ENCODE data around the gene BRF1.
A peak's percentile ranks its signal among the peaks of the same experiment; 100 is the strongest.

Gene BRF1, protein sequence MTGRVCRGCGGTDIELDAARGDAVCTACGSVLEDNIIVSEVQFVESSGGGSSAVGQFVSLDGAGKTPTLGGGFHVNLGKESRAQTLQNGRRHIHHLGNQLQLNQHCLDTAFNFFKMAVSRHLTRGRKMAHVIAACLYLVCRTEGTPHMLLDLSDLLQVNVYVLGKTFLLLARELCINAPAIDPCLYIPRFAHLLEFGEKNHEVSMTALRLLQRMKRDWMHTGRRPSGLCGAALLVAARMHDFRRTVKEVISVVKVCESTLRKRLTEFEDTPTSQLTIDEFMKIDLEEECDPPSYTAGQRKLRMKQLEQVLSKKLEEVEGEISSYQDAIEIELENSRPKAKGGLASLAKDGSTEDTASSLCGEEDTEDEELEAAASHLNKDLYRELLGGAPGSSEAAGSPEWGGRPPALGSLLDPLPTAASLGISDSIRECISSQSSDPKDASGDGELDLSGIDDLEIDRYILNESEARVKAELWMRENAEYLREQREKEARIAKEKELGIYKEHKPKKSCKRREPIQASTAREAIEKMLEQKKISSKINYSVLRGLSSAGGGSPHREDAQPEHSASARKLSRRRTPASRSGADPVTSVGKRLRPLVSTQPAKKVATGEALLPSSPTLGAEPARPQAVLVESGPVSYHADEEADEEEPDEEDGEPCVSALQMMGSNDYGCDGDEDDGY

DNA sequence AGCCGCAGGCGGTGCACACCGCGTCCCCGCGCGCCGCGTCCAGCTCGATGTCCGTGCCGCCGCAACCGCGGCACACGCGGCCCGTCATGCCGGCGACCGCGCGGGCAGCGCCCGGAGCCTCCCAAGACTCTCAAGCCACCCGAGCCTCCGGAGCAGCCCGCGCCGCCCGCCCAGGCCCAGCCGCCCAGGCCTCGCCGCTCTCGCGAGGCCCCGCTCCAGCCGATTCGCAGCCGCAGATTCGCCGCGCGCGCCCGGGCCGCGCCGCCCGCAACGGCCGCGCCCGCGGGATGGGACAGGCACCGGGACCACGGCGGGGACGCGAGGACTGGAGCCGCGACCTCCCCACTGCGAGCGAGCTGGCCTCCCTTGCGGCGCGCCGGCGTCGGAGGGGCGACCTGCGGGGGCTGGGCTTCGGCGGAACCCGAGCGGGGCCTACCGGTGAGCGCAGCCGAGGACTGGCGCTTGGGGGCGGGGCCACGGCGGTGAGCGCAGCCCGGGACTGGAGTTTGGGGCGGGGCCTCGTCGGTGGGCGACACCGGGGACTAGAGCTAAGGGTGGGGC is at the start of gene BRF1:
Gene BRF1 (minus strand): TSS at position 460 of the 561 bp plus-strand sequence. CDS start 372 bp downstream, at position 88.
- H3K27ac Mint-ChIP-seq, result peak within 1 kb of the TSS; percentile 92
- intact Hi-C loops (cut with micrococcal nuclease), result loop anchor here (1.0 kb wide), 1 partner anchor 14 kb away; the partner anchor contains the start of gene PACS2
- H3K27me3 Mint-ChIP-seq, result no peaks in the 10 kb centered on the region
- H3K4me1 Mint-ChIP-seq (ENCODE audit: low read depth), result peaks cover 73% of the 10 kb centered on the region
- H3K4me3 Mint-ChIP-seq, result peak within 1 kb of the TSS; percentile 85
- H3K9me3 Mint-ChIP-seq, result no peaks in the 10 kb centered on the region
- peaks cover 19% of the 10 kb centered on the region for H3K36me3 Mint-ChIP-seq (ENCODE audit: low read depth)

DNA sequence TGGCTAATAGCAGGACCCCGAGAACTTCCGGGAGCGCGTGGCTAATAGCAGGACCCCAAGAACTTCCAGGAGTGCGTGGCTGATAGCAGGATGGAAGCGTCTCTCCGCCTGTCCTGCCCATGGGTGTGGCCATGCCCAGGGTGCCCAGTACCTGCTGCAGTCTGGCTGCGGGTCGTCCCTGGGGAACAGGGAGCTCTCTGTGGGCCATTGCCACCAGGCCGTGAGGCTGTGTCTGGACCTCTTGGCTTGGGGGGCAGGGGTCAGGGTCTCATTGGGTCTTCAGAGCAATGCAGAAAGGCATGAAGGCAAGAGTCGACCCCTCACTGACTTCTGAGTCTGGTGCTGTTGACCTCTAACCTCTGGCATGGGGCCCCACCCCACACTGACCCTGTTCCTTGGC is 49.2 kb upstream of the BRF1 start:
- peaks cover 62% of the 10 kb centered on the region for H3K36me3 Mint-ChIP-seq (ENCODE audit: low read depth)
- H3K4me3 Mint-ChIP-seq, result no peak overlapping the region
- H3K4me1 Mint-ChIP-seq (ENCODE audit: low read depth), result peaks cover 10% of the 10 kb centered on the region

DNA sequence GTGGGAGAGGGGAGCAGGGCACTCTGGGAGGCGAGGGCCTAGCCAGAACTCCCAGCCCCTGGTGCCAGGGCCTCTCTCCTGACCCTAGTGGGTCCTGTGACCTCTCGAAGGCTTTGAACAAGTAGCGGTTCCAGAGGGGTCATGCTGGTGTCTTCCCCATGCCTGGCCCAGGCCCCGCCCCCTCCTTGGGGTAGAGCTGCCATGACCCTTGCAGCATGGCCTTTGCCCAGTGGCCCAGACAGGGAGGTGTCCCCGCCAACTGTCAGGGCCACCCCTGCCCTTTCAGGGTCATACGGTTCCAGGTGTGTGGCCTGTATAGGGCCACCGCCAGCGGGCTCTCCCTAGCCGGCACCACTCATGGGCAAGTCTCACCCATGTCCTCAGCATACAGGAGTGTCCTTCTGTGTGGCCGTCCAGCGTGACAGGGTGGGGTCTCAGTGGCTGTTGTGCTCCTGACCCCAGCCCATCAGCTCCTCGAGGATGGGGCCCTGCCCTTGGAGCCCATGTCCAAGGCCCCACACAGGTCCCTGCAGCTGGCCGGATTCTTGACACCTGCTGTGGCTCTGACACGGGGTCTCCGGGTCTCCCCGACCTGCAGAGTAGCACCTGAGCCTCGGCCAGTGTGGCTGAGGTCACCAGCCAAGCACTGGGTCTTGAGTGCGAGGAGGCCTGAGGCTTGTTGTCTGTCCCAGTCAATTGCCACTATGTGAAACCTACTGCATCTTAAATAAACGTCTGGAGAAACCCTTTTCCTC is 48.3 kb upstream of the BRF1 start:
- no peak overlapping the region for H3K27ac Mint-ChIP-seq
- intact Hi-C loops (cut with micrococcal nuclease), result no loop called here
- no peaks in the 10 kb centered on the region for H3K9me3 Mint-ChIP-seq

More for the DNA sequence above, 49.2 kb upstream of the BRF1 start:
- intact Hi-C loops (cut with micrococcal nuclease), result no loop called here
- H3K27ac Mint-ChIP-seq, result no peak overlapping the region
- H3K27me3 Mint-ChIP-seq, result no peaks in the 10 kb centered on the region
- H3K9me3 Mint-ChIP-seq, result no peaks in the 10 kb centered on the region

DNA sequence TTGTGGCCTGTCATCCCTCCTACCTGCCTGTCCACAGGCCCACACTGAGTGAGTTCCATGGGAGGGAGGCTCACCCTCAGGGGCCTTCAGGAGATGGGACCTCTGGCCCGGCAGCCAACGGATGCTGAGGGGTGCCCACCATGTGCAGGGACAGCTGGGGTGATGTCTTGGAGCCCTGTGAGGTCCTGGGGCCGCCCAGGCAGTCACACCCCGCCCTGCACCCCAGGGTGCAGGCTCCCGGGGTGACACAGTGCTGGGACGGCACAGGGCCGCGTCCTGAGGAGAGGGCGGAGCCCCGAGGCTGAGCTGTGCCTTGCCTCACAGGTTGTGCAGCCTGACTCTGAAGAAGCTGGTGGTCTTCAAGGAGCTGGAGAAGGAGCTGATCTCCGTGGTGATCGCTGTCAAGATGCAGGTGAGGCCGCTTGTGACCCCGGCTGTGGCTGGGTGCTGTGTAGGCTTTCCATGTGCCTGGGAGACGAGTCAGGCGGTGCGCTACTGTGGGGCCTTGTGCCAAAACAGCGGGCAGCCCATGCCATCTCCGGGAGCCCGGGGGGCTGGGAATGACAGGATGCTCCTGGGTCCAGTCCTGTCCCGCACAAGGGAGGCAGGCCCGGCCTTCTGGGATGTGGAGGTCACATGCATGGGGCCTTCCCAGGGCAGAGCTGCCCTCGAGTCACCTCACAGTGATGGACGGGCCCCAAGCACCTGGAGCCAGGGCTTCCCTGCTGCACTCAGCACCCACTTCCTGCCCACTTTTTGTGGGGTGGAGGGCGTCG is 47.6 kb upstream of the BRF1 start:
- no peak overlapping the region for H3K4me3 Mint-ChIP-seq
- H3K4me1 Mint-ChIP-seq (ENCODE audit: low read depth), result peaks cover 20% of the 10 kb centered on the region
- H3K27me3 Mint-ChIP-seq, result no peaks in the 10 kb centered on the region
- no peak overlapping the region for H3K27ac Mint-ChIP-seq
- H3K9me3 Mint-ChIP-seq, result no peaks in the 10 kb centered on the region
- H3K36me3 Mint-ChIP-seq (ENCODE audit: low read depth), result peaks cover 46% of the 10 kb centered on the region
- intact Hi-C loops (cut with micrococcal nuclease), result no loop called here

More for the DNA sequence above, 48.3 kb upstream of the BRF1 start:
- H3K4me3 Mint-ChIP-seq, result no peak overlapping the region
- H3K4me1 Mint-ChIP-seq (ENCODE audit: low read depth), result peaks cover 16% of the 10 kb centered on the region
- H3K36me3 Mint-ChIP-seq (ENCODE audit: low read depth), result peaks cover 53% of the 10 kb centered on the region
- H3K27me3 Mint-ChIP-seq, result no peaks in the 10 kb centered on the region

DNA sequence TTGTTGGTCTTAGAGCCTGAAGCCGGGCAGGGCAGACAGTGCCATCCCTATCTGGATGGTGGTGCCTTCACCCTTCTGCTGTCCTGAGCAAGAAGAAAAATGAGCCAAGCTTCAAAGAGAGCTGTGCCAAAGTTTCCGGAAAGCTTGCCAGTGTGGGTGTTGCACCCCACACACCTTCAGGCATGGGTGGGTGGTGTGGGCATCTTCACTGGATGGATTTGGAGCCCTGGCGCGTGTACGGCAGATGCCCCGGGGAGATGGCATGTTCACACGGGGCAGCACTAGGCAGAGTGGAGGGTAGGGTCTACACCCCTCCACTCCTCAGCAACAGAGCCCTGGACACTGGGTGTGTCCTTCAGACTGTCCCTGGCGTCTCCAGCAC is 46.8 kb upstream of the BRF1 start:
- intact Hi-C loops (cut with micrococcal nuclease), result no loop called here
- H3K4me1 Mint-ChIP-seq (ENCODE audit: low read depth), result peaks cover 27% of the 10 kb centered on the region
- H3K27me3 Mint-ChIP-seq, result no peaks in the 10 kb centered on the region
- peaks cover 38% of the 10 kb centered on the region for H3K36me3 Mint-ChIP-seq (ENCODE audit: low read depth)
- H3K9me3 Mint-ChIP-seq, result no peaks in the 10 kb centered on the region
- H3K27ac Mint-ChIP-seq, result no peak overlapping the region
- H3K4me3 Mint-ChIP-seq, result no peak overlapping the region

DNA sequence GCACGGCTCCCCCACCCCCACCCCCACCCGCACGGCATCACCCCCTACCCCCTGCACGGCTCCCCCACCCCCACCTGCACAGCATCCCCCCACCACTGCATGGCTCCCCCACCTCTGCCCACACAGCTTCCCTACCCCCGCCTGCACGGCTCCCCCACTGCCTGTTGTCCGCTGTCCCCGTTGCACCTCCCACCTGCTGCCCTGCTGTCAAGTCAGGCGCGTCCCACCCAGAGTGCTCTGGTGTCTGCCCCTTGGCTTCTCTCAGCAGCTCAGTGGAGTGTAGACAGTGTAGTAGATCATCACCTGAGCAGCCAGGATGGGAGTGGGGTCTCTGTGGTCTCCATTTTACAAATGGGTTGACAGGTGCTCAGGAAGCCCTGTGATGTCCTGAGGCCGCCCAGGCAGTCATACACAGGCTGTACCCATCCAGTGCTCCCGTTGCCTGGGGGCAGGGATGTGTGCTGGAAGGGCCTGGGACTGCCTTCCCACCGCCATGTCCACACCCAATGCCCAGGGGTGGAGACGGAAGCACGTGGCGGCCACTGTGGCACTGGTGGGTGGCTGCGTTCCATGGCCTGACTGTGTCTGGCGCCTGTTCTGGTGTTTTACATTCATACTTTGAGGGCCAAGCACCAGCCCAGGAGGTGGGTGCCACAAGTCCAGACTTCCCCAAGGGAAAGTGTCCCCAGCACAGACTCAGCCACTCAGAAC is 46.2 kb upstream of the BRF1 start:
- no peak overlapping the region for H3K4me3 Mint-ChIP-seq
- H3K27ac Mint-ChIP-seq, result no peak overlapping the region
- H3K36me3 Mint-ChIP-seq (ENCODE audit: low read depth), result peaks cover 38% of the 10 kb centered on the region
- peaks cover 29% of the 10 kb centered on the region for H3K4me1 Mint-ChIP-seq (ENCODE audit: low read depth)
- intact Hi-C loops (cut with micrococcal nuclease), result no loop called here
- no peaks in the 10 kb centered on the region for H3K27me3 Mint-ChIP-seq
- H3K9me3 Mint-ChIP-seq, result no peaks in the 10 kb centered on the region

DNA sequence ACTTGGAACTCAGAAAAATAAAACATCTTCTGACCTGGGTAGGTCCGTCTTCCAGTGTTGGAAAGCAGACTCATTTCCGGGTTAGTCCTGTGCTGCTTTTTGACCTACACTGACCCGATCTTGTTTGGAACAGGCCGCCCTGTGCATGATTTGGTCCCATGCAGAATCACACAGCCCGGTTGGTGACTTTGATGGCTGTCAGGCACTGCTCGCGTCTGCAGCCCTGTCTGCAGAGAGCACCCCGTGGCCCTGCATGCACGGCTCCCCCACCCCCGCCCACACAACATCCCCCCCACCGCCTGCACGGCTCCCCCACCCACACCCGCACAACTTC is 45.4 kb upstream of the BRF1 start:
- Mint-ChIP-seq H3K27me3 (no peaks in the 10 kb centered on the region), H3K4me3 (no peak overlapping the region), H3K27ac (no peak overlapping the region), H3K36me3 (ENCODE audit: low read depth) (peaks cover 42% of the 10 kb centered on the region), H3K4me1 (ENCODE audit: low read depth) (peaks cover 34% of the 10 kb centered on the region), H3K9me3 (no peaks in the 10 kb centered on the region)
- intact Hi-C loops (cut with micrococcal nuclease), result no loop called here

DNA sequence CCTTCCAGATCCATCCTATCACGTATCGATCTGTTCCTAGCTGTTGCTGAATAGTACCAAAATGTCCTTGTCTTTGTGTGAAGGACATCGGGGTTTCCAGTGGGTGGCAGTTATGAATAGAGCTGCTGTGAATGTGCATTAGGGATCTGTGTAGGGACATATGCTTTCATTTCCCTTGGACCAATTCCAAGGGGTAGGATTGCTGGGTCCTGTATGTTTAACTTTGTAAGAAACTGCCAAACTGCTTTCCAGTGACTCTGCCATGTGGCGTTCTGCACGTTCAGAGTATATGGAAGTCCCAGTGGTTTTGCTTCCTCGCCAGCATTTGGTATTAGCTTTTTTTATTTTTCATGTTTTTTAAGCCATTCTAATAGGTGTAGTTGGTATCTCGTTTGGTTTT is 42.4 kb upstream of the BRF1 start:
- Mint-ChIP-seq H3K4me3 (no peak overlapping the region), H3K9me3 (no peaks in the 10 kb centered on the region), H3K27me3 (peaks cover 3% of the 10 kb centered on the region), H3K27ac (peak overlapping the region; percentile 32), H3K4me1 (ENCODE audit: low read depth) (peaks cover 57% of the 10 kb centered on the region), H3K36me3 (ENCODE audit: low read depth) (peaks cover 14% of the 10 kb centered on the region)
- intact Hi-C loops (cut with micrococcal nuclease), result no loop called here

DNA sequence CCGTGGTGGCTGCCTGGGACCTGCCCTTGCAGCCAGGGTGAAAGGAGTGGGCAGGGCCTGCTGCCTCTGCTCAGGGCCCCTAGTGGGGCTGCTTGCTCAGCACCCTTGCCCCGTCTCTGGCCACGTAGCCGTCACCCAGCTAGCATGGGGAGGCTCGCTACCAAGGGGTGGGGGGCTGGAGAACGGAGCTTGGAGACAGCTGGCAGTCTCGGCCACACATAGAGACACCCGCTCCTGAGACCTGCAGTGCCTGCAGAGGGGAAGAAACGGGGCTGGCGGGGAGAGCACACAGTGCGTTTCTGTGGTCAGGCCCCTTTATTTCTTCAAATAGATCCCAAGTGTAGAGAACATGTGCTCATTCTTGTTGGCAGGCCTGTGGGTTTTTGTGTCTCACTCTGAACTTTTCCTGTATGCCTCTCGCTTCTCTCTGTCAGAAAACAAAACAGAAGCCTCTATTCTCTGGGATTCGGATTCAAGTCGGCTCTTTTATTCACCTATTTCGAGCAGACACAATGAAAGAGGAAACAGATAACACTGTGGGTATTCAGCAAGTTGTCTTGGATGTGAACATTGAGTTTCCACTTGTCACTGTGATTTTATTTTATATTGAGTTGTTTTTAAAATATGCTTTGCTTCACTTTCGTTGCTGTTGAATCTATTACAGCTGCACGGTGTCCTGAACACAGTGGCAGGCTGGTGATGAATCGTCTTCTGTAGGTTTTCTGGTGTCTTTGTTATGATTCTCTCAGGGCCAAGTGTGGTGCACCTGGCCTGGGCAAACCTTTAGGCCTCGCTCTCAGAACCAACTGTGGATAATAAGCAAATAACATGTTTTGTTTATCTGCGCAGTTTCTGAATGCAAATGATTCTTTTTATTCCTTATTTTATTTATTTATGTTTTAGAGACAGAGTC is 40.3 kb upstream of the BRF1 start:
- Mint-ChIP-seq H3K4me3 (no peak overlapping the region), H3K27me3 (peaks cover 3% of the 10 kb centered on the region), H3K27ac (peak overlapping the region; percentile 59), H3K9me3 (no peaks in the 10 kb centered on the region), H3K4me1 (ENCODE audit: low read depth) (peaks cover 78% of the 10 kb centered on the region), H3K36me3 (ENCODE audit: low read depth) (peaks cover 20% of the 10 kb centered on the region)
- intact Hi-C loops (cut with micrococcal nuclease), result no loop called here

DNA sequence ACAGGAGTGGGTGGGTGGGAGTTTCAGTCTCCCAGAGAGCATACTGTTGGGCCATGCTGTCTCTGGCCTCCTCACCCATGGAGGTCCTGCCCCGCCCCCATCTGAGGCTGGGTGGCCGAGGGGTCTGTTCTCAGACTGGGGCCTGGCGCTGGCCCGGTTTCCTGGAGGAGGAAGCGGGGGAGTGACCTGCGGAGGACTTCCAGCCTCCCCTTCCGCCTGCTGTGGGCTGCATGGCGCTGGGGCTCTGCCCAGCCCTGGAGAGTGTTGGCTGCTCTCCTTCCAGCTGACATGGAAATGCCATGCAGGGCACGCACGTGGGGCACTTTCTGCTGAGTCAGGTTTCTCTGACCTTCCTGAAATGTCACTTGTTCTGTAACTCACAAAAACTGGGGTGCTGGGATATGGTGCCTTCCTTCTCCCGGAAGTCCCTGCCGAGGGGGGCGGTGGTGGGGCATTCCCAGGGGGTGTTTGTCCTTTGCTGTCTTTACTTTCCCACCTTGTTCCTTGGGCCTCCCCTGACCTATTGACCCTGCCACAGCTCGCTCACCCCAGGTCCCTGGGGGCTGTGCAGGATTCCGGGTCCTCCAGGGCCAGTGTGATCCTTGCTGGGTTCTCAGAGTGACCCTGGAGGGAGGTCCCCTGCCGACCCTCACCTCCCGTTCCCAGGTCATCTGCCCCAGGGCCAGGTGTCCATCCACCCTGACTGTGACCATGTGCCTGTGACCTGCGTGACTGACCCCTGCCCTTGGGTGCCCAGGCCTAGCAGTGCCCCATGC is 37.4 kb upstream of the BRF1 start:
- Mint-ChIP-seq H3K27me3 (peaks cover 3% of the 10 kb centered on the region), H3K4me3 (no peak overlapping the region), H3K9me3 (no peaks in the 10 kb centered on the region), H3K36me3 (ENCODE audit: low read depth) (peaks cover 40% of the 10 kb centered on the region), H3K27ac (peak overlapping the region; percentile 71), H3K4me1 (ENCODE audit: low read depth) (peaks cover 61% of the 10 kb centered on the region)
- intact Hi-C loops (cut with micrococcal nuclease), result no loop called here

DNA sequence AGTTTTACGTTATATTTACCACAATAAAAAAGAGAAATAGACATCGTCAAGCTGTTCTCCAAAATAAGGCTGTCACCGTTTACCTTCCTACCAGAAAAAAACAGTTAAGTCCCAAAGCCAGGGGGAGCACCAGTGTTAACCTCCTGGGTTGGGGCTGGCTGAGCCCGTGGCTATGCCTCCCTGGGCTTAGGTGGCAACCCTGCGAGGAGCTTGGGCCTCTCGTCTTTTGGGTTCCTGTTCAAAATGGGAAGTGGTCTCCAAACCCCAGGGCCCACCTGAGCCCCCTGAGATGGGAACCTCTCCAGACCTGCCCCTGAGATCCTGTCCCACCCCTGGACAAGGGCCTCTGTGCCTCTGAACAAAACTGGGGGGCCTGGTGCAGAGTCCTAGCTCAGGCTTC is 36.6 kb upstream of the BRF1 start:
- peaks cover 63% of the 10 kb centered on the region for H3K4me1 Mint-ChIP-seq (ENCODE audit: low read depth)
- peaks cover 44% of the 10 kb centered on the region for H3K36me3 Mint-ChIP-seq (ENCODE audit: low read depth)
- peaks cover 3% of the 10 kb centered on the region for H3K27me3 Mint-ChIP-seq
- no peak overlapping the region for H3K4me3 Mint-ChIP-seq
- intact Hi-C loops (cut with micrococcal nuclease), result no loop called here
- peak overlapping the region; percentile 71 for H3K27ac Mint-ChIP-seq
- H3K9me3 Mint-ChIP-seq, result no peaks in the 10 kb centered on the region

Data from dendritic cell treated with granulocyte-macrophage colony-stimulating factor and Interleukin-4, amounts not matched to agents 40 ng/mL and 50 ng/mL, for 4 days (primary cell).